SU-DHL-6 (cell line): Measurements from ENCODE around the gene AFAP1.

Source experiments
- H2AFZ ChIP-seq: fragments of 200-600 bp; sonication (generic); 2 replicates; pipeline ENCODE4 v1.6.1; 2014; ENCODE audit warnings: low read depth, mild to moderate bottlenecking, moderate library complexity, mixed read lengths, antibody characterized with exemption, low read length; ENCODE audit not compliant: severe bottlenecking
- H3F3A ChIP-seq: fragments of 200-600 bp; shearing (Covaris generic); 2 replicates; pipeline ENCODE4 v1.6.0; 2016; ENCODE audit warnings: antibody characterized with exemption, mild to moderate bottlenecking; ENCODE audit not compliant: insufficient read depth
- H3K27ac ChIP-seq: fragments of 200-600 bp; sonication (generic); 2 replicates; pipeline ENCODE4 v1.5.1; 2016; ENCODE audit warnings: low read depth, mild to moderate bottlenecking, low read length, moderate library complexity, mixed read lengths
- H3K27me3 ChIP-seq: fragments of 200-600 bp; sonication (generic), shearing (Covaris generic); 2 replicates; pipeline ENCODE4 v1.6.0; 2014; ENCODE audit warnings: mild to moderate bottlenecking, low read length
- H3K36me3 ChIP-seq: fragments of 200-600 bp; sonication (generic); 2 replicates; pipeline ENCODE4 v1.6.1; 2014; ENCODE audit warnings: mild to moderate bottlenecking, low read length, mixed read lengths
- H3K4me2 ChIP-seq: fragments of 300-600, 200-600 bp; shearing (Covaris generic), sonication (generic); 2 replicates; pipeline ENCODE4 v1.6.0; 2014; ENCODE audit warnings: low read length, low read depth, mild to moderate bottlenecking; ENCODE audit not compliant: poor library complexity, severe bottlenecking
- H3K4me3 ChIP-seq: fragments of 200-600 bp; sonication (generic); 2 replicates; pipeline ENCODE4 v1.5.1; 2014; ENCODE audit warnings: antibody characterized with exemption, low read length, mild to moderate bottlenecking, mixed read lengths; ENCODE audit not compliant: insufficient read depth, poor library complexity, severe bottlenecking
- H3K79me2 ChIP-seq: fragments of 200-600 bp; sonication (generic); 2 replicates; pipeline ENCODE4 v1.6.1; 2014; ENCODE audit warnings: mild to moderate bottlenecking, low read length, moderate library complexity; ENCODE audit not compliant: insufficient read depth
- H3K9ac ChIP-seq: fragments of 200-600 bp; sonication (generic); 2 replicates; pipeline ENCODE4 v1.7.0; 2014; ENCODE audit warnings: mild to moderate bottlenecking, low read length
- H3K9me2 ChIP-seq: fragments of 200-600 bp; sonication (generic); replicated peaks from 2 replicates; pipeline ENCODE4 v1.6.1; 2014; ENCODE audit warnings: low read length; ENCODE audit not compliant: insufficient read depth
- H3K9me3 ChIP-seq: fragments of 200-600 bp; sonication (generic); 2 replicates; pipeline ENCODE4 v1.6.1; 2014; ENCODE audit warnings: low read length, mixed read lengths; ENCODE audit not compliant: insufficient read depth
- H4K20me1 ChIP-seq: fragments of 200-600 bp; sonication (generic); 2 replicates; pipeline ENCODE4 v1.6.1; 2014; ENCODE audit warnings: low read depth, mild to moderate bottlenecking, antibody characterized with exemption, low read length, moderate library complexity, mixed read lengths
- CTCF ChIP-seq: fragments of 200-600 bp; sonication (generic); IDR thresholded peaks from one replicate; pipeline ENCODE4 v1.5.1; 2017; ENCODE audit warnings: antibody characterized with exemption, mild to moderate bottlenecking, low read length, moderate library complexity; ENCODE audit not compliant: insufficient read depth, poor library complexity, severe bottlenecking
- EZH2phosphoT487 ChIP-seq: fragments of 200-600 bp; sonication (generic), shearing (Covaris generic); conservative IDR thresholded peaks from 2 replicates; pipeline ENCODE4 v1.6.1; 2018; ENCODE audit warnings: mild to moderate bottlenecking, antibody characterized with exemption, low read length, moderate library complexity, mixed read lengths

The AFAP1 gene

GRCh38 chr4:7902826-7903225 is 36.8 kb downstream of the AFAP1 start:
- Histone ChIP-seq H3K36me3 (no peaks in the 10 kb centered on the region), H3K9me2 (no peaks in the 10 kb centered on the region), H3K4me2 (no peak overlapping the region), H3F3A (no peaks in the 10 kb centered on the region), H3K9ac (no peak overlapping the region), H3K27ac (no peak overlapping the region), H3K79me2 (no peaks in the 10 kb centered on the region), H4K20me1 (no peaks in the 10 kb centered on the region), H3K27me3 (no peaks in the 10 kb centered on the region), H3K9me3 (no peaks in the 10 kb centered on the region), H3K4me3 (no peak overlapping the region), H2AFZ (no peak overlapping the region)
- TF ChIP-seq EZH2phosphoT487 (no peak), CTCF (no peak)

GRCh38 chr4:7902101-7902553 is 37.5 kb downstream of the AFAP1 start:
- Histone ChIP-seq H3K9me2 (no peaks in the 10 kb centered on the region), H3K9ac (no peak overlapping the region), H3K79me2 (no peaks in the 10 kb centered on the region), H3K36me3 (no peaks in the 10 kb centered on the region), H3K9me3 (no peaks in the 10 kb centered on the region), H3K27ac (no peak overlapping the region), H3F3A (no peaks in the 10 kb centered on the region), H3K4me2 (no peak overlapping the region), H3K4me3 (no peak overlapping the region), H2AFZ (no peak overlapping the region), H3K27me3 (no peaks in the 10 kb centered on the region), H4K20me1 (no peaks in the 10 kb centered on the region)
- no peak for TF ChIP-seq EZH2phosphoT487
- no peak for TF ChIP-seq CTCF

- H3K27ac ChIP-seq: no peak overlapping the region
- H3K4me2 ChIP-seq: no peak overlapping the region
- no peaks in the 10 kb centered on the region for H3K36me3 ChIP-seq
- no peak overlapping the region for H3K4me3 ChIP-seq
- H4K20me1 ChIP-seq: no peaks in the 10 kb centered on the region
- no peak for TF ChIP-seq EZH2phosphoT487
- no peak for TF ChIP-seq CTCF
- no peaks in the 10 kb centered on the region for H3K27me3 ChIP-seq
- H3K9me3 ChIP-seq: no peaks in the 10 kb centered on the region
- no peak overlapping the region for H2AFZ ChIP-seq
- no peak overlapping the region for H3K9ac ChIP-seq
- no peaks in the 10 kb centered on the region for H3K9me2 ChIP-seq
- no peaks in the 10 kb centered on the region for H3F3A ChIP-seq
- no peaks in the 10 kb centered on the region for H3K79me2 ChIP-seq
Measured at GRCh38 chr4:7901311-7901885, 38.3 kb downstream of the AFAP1 start.
